Fibroblast of gingiva (primary cell): Measurements from ENCODE around the gene LAMB4.

Experiments used
- DNase-seq: peaks from one replicate; pipeline ENCODE4 v3.0.0-alpha.2; 2011; ENCODE audit warnings: low read depth

Gene LAMB4

GRCh38 chr7:108142180-108142579 is 12.0 kb upstream of the LAMB4 start:
- no peak for DNase-seq

DNA sequence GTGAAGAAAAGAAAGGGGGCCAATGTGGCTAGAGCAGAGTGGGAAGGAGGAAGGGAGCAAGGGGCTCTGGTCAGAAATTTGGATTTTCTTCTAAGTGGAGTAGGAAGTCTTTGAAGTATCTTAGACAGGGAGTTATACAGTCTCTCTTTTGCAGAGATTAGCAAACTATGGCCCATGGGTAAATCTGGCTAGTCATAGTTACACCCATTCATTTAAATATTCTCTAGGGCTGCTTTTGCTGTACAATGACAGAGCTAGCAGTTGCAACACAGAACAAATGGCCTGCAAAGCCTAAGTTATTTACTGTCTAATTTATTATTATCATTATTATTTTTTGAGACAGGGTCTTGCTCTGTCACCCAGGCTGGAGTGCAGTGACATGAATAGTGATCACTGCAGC is 10.5 kb upstream of the LAMB4 start:
- no peak for DNase-seq

DNA sequence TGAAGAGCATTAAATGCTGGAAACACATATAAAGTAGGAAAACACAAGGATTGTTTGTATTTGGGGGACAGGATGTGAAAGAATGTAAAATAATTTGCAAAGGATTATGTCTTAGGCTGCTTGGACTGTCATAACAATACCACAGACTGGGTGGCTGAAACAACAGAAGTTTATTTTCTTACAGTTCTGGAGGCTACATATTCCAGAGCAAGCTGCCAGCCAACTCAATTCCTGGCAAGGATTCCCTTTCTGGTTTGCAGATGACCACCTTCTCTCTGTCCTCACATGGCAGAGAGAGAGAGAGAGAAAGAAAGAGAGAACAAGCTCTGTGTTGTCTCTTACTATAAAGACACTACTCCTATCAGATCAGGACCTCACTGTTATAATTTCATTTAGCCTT is 8.8 kb upstream of the LAMB4 start:
- DNase-seq, result peak; percentile 41

GRCh38 chr7:108137993-108138392 is 7.8 kb upstream of the LAMB4 start:
- no peak for DNase-seq

DNA sequence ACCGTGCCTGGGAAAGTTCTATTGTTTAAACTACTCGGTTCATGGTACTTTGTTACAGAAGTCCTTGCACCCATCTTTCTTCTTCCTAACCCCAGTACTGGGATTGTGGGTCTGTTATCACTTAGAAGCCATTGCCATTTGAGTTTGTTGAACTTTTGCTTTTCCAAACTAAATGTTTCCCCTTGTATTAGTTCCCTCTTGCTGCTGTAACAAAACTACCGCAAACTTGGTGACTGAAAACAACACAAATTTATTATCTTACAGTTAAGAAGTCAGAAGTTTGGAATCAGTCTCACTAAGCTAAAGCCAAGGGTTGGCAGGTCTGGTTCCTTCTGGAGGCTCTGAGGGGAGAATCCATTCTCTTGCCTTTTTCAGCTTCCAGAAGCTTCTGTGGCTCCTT is 6.9 kb upstream of the LAMB4 start:
- no peak for DNase-seq

DNA sequence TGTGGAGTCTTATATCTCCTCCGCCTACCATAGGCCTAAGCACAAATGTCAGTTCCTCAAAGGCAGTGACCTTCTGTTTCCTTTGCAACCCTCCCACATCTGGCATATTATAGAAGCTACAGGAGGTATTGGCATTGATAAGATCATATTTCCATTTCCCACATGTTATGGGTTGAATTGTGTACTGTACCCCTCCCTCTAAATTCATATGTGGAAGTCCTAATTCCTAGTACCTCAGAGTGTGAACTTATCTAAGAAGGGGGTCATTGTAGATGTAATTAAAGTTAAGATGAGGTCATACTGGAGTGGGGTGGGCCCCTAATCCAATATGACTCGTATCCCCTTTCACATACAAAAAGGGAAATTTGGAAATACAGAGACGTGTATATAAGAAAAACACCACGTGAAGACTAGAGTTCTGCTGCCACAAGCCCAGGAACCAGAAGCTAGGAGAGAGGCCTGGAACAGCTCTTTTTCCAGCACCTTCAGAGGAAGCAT is 6.1 kb upstream of the LAMB4 start:
- no peak for DNase-seq

DNA sequence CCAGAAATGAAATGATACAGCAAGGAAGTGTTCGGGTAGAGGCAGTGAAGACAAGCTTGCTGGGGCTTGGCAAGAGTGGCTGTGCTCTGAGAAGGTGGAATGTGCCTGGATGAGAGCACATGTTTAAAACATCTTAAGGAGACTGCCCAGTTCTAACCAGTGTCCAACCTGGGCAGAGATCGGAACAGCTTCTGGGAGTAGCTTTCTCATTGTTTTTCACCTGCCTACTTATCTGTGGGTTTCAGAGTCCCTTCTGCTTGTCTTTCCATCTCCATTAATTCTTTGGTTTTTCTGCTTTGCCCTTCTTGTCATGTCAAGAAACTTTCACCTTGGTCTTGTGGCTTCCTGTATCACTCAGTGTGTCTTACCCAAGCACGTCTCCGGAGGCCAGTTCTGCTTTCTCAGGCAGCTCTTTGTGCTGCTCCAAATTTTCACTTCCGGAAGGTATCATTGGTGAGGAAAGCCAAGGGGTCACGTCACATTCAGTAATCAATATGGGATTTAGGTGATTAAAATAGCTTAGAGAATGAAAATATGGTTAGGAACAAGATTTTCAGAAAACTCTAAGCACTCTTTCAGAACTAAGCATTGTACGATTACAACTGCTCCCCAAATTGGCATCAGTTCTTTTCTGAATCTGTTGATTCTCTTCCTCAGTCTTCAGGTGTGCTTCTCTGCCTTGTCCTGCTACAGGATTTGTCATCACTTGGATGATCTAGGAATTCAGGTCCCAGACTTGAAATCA is 5.5 kb upstream of the LAMB4 start:
- DNase-seq, result no peak

DNA sequence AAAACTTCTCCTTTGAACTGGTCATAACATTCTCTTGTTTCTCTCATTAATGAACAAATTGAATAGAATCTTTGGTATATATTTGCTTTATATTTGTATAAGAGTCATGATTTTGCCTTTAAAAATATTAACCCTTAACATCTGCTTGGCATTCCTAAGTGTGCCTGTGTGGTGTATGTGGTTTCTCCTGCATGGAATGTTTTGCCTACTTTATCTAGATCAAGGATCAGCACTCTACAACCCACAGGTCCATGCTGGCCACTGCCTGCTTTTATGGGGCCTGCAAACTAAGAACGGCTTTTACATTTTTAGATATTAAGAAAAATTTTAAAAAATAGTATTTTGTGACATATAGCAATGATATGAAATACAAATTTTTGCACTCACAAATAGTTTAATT is 4.3 kb upstream of the LAMB4 start:
- DNase-seq, result no peak

- DNase-seq, result no peak
Observed at GRCh38 chr7:108132551-108133265, 2.5 kb upstream of the LAMB4 start.

DNA sequence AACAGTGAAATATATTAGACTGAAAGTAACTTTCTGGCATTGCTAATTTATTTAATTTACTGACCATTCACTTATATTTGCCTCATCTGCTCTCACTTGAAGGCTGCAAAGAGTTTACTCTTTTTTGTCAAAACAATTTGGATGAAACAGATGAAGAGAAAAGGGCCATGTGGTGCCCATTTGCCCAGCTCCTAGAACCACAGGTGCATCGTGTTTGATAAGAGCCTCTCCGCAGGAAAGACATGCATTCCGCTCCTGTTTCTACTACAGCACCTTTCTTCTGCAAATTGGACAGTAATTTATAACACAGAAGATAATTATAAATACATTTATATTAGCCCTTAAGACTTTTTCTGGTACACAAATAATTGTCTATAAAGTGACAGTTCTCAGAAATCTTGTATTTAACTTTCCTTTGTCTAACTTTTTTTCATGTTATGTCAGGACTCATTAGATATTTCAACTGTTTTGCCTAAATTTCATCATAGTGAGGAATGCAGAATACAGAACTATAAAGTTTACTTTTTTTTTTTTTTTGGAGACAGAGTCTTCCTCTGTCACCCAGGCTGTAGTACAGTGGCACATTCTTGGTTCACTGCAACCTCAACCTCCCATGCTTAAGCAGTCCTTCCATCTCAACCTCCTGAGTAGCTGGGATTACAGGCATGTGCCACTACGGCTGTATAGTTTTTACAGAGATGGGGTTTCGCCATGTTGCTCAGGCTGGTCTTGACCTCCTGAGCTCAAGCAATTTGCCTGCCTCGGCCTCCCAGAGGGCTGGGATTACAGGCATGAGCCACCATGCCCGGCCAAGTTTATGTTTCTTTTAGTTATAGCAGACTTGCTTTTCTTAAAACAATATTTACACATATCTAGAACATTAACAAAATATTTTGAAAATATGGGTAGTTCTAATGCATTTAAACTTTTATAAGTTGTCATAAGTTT is 869 bp downstream of the LAMB4 start:
- DNase-seq, result peak; percentile 70

GRCh38 chr7:108128514-108128913 is 1.6 kb downstream of the LAMB4 start:
- DNase-seq, result no peak

- DNase-seq, result no peak
Observed at GRCh38 chr7:108127461-108127860, 2.7 kb downstream of the LAMB4 start.

- DNase-seq, result peak; percentile 42
Observed at GRCh38 chr7:108124820-108125219, 5.3 kb downstream of the LAMB4 start.

GRCh38 chr7:108122181-108122580 is 8.0 kb downstream of the LAMB4 start:
- no peak for DNase-seq

GRCh38 chr7:108120933-108121332 is 9.2 kb downstream of the LAMB4 start:
- DNase-seq, result no peak

GRCh38 chr7:108120196-108120595 is 10.0 kb downstream of the LAMB4 start:
- no peak for DNase-seq

- no peak for DNase-seq
Observed at GRCh38 chr7:108118959-108119358, 11.2 kb downstream of the LAMB4 start.

GRCh38 chr7:108114117-108114841 is 15.9 kb downstream of the LAMB4 start:
- DNase-seq, result no peak

GRCh38 chr7:108112683-108113082 is 17.5 kb downstream of the LAMB4 start:
- DNase-seq, result no peak

DNA sequence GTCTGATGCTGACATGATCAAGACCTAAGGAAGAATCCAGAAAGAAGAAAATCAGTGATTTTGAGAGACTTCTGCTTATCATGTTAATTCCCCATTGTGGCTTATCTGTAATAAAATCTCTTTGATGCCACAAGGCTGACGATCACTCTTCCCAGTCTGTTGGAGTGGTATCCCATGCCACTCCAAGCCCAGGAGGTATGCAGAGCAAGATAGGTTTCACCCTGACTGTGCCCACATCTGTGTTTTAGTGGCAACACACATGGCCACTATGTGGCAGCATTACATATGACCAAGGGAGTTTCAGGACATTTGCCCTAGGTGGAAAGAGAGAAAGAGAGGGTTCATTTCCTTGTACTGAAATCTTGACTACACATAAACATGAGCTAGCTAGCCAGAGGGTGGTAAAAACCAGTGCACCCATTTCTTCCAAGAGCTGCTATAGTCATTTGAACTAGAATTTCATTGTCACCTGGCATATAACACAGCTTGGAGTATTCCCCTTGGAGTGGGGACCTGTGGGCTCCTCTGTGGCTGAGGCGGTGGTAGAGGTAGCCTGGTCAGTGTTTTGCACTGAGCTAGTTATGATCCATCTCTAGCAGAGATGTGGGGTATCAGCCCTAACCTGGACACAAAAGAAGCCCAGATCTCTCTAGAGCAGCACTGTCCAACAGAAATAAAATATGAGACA is 20.8 kb downstream of the LAMB4 start:
- DNase-seq, result peak; percentile 17

GRCh38 chr7:108108131-108108530 is 22.0 kb downstream of the LAMB4 start:
- DNase-seq, result no peak
